Suprapubic skin (tissue), 4 donors: ENCODE measurements around the gene ACTBL2. TPM values are rescaled to one million over a fixed set of nuclear protein-coding genes. Genes with fewer than 3 reads are reported as not detected.

ENCODE experiments used
- DNase-seq, 2 donors: peaks; one replicate each; pipeline ENCODE4 v3.0.0-alpha.2; 2019; ENCODE audit warnings: low spot score in 2 of 2
- H3K27ac ChIP-seq: fragments of 200-600 bp; sonication (generic); one replicate; pipeline ENCODE4 v1.5.1; 2019
- H3K27me3 ChIP-seq: fragments of 200-600 bp; sonication (generic); one replicate; pipeline ENCODE4 v1.5.1; 2019
- H3K36me3 ChIP-seq: fragments of 200-600 bp; sonication (generic); one replicate; pipeline ENCODE4 v1.5.1; 2019
- H3K4me1 ChIP-seq: fragments of 200-600 bp; sonication (generic); one replicate; pipeline ENCODE4 v1.5.1; 2019
- H3K4me3 ChIP-seq: fragments of 200-600 bp; sonication (generic); one replicate; pipeline ENCODE4 v1.5.1; 2019; ENCODE audit warnings: mild to moderate bottlenecking
- H3K9me3 ChIP-seq: fragments of 200-600 bp; sonication (generic); one replicate; pipeline ENCODE4 v1.5.1; 2019
- EP300 ChIP-seq: sonication (generic); formaldehyde crosslinking; IDR thresholded peaks from one replicate; pipeline ENCODE4 v1.6.1; 2017; ENCODE audit warnings: antibody characterized with exemption
- POLR2A ChIP-seq, 2 donors: fragments of 450-650 bp; IDR thresholded peaks; one replicate each; pipeline ENCODE4 v1.6.1; 2017; ENCODE audit warnings: antibody characterized with exemption in 2 of 2, mild to moderate bottlenecking in 2 of 2, moderate library complexity in 2 of 2
- POLR2AphosphoS5 ChIP-seq, 3 donors: sonication (generic); formaldehyde crosslinking; IDR thresholded peaks; one replicate each; pipeline ENCODE4 v1.6.1; 2017; ENCODE audit warnings: antibody characterized with exemption in 3 of 3
- WGBS: methylation state at CpG from one replicate; pipeline ENCODE4 v1.1.5; 2018; 5-methylcytosine and 5-hydroxymethylcytosine counted together
- total RNA-seq, 4 donors: library from RNA; depleted of rRNA; stranded (reverse); fragments of >200 nt; gene quantifications; one replicate each; pipeline ENCODE4 v1.1.0, GENCODE V29; 2016
- TF ChIP-seq, protein P1 (sequence below), 2 donors: fragments of 200-600 bp in 1 of 2; fragments of 450-650 bp in 1 of 2; sonication (generic) in 1 of 2; IDR thresholded peaks; one replicate each; pipeline ENCODE4 v1.5.1; 2016 to 2019; ENCODE audit warnings: antibody characterized with exemption in 2 of 2, mild to moderate bottlenecking in 1 of 2, moderate library complexity in 1 of 2

ACTBL2 gene
- total RNA-seq, 4 donors from 2014 or later: 1.0 to 4.8 (median 1.6) TPM; not detected in 1

DNA sequence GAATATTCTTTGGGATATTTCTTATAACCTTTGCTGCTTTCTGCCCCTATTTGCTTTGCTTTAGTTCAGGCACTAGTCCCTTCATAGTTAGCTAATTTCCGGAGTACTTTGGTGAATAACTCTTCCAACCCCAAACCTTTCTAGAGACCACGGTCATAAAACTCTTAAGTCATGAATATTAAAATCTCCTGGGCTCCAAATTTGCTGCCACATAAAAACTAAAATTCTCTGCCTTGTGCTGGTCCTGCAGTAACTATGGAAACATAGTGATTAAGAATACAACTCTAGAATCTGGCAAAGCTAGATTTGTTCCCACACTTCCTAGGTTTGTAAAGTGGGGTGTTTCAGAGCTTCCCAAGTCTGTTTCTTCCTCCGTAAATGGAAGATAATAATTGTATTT, 10.0 kb upstream of the ACTBL2 start:
- Histone ChIP-seq H3K4me3 (no peak overlapping the region), H3K9me3 (no peaks in the 10 kb centered on the region), H3K27me3 (no peaks in the 10 kb centered on the region), H3K4me1 (peaks cover 18% of the 10 kb centered on the region), H3K27ac (no peak overlapping the region), H3K36me3 (no peaks in the 10 kb centered on the region)
- no peak for DNase-seq
- TF ChIP-seq, protein P1, sequence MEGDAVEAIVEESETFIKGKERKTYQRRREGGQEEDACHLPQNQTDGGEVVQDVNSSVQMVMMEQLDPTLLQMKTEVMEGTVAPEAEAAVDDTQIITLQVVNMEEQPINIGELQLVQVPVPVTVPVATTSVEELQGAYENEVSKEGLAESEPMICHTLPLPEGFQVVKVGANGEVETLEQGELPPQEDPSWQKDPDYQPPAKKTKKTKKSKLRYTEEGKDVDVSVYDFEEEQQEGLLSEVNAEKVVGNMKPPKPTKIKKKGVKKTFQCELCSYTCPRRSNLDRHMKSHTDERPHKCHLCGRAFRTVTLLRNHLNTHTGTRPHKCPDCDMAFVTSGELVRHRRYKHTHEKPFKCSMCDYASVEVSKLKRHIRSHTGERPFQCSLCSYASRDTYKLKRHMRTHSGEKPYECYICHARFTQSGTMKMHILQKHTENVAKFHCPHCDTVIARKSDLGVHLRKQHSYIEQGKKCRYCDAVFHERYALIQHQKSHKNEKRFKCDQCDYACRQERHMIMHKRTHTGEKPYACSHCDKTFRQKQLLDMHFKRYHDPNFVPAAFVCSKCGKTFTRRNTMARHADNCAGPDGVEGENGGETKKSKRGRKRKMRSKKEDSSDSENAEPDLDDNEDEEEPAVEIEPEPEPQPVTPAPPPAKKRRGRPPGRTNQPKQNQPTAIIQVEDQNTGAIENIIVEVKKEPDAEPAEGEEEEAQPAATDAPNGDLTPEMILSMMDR (IDR thresholded peaks at IDR 0.05): no peak
- no peak for TF ChIP-seq POLR2A (IDR thresholded peaks at IDR 0.05)
- TF ChIP-seq POLR2AphosphoS5 (IDR thresholded peaks at IDR 0.05): no peak
- no peak for TF ChIP-seq EP300
- 89% methylated on average over 3 of the region's 3 CpGs for WGBS

DNA sequence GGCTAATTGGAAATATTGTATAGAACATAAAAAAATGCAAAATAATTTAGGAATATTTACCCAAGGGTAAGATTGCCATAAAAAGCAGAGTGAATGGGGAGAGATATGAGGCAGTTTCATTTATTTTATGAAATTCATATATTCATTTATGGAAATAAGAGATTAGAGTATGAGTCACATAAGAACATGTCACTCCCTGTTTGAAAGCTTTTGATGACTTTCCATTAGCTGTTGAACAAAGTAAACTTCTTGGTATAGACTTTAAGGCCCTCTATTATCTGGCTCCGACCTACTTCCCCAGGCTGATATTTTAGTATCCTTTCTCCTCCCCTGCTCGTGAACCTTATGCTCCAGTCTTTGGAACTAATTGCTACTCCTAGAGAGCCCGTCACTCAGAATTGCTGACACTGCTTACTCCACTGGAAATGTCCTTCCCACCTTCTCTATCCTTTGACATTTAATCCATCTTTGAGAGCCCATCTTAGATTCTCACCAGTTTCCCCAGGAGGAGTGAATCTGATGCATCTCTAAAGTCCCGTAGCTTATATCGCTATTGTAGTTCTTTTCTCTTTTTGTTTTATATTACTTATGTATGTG, 8.9 kb upstream of the ACTBL2 start:
- Histone ChIP-seq H3K4me3 (no peak overlapping the region), H3K4me1 (peaks cover 18% of the 10 kb centered on the region), H3K36me3 (no peaks in the 10 kb centered on the region), H3K27me3 (no peaks in the 10 kb centered on the region), H3K27ac (no peak overlapping the region), H3K9me3 (no peaks in the 10 kb centered on the region)
- no peak for DNase-seq
- 79% methylated on average over 5 of the region's 5 CpGs for WGBS
- TF ChIP-seq POLR2A (IDR thresholded peaks at IDR 0.05) (no peak), EP300 (no peak), POLR2AphosphoS5 (IDR thresholded peaks at IDR 0.05) (no peak)
- TF ChIP-seq, protein P1 (IDR thresholded peaks at IDR 0.05): no peak

DNA sequence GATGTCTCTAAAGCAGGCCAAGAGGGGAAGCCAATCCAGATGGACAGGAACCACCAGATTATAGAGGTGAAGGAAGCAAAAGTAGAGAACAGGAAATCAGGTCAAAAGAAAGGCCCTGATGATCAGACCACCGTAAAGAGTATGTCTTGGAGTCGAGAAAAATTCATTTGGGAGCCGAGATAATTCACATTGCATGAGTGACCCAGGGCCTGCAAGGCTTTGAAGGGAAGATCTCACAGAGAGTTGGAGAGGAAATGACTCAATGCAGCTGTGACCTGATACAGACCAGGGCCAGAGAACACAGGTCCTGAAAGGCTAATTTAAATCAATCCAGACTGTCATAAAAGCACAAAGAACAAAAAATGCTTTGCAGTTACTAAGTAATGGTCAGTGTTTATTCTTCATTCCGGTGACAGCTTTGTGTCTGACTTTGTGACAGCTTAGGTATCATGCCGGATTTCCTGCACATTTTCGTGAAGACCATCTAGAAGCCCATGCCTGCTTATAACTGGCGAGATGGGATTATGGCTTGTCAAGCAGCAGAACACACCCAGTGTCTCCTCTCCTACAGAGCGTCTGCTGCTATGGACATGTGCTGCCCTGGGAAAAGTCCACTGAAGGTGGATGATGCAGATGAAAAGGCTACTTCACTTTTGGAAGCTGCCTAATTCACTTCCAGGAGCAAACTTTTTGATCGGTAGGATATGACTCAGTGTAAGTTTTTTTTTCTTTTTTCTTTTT, 5.8 kb upstream of the ACTBL2 start:
- WGBS: 72% methylated on average over 9 of the region's 9 CpGs
- H3K27me3 ChIP-seq: no peaks in the 10 kb centered on the region
- no peak overlapping the region for H3K27ac ChIP-seq
- H3K36me3 ChIP-seq: no peaks in the 10 kb centered on the region
- no peak for DNase-seq
- TF ChIP-seq, protein P1 (IDR thresholded peaks at IDR 0.05): no peak
- H3K4me3 ChIP-seq: no peak overlapping the region
- H3K9me3 ChIP-seq: no peaks in the 10 kb centered on the region
- no peaks in the 10 kb centered on the region for H3K4me1 ChIP-seq

DNA sequence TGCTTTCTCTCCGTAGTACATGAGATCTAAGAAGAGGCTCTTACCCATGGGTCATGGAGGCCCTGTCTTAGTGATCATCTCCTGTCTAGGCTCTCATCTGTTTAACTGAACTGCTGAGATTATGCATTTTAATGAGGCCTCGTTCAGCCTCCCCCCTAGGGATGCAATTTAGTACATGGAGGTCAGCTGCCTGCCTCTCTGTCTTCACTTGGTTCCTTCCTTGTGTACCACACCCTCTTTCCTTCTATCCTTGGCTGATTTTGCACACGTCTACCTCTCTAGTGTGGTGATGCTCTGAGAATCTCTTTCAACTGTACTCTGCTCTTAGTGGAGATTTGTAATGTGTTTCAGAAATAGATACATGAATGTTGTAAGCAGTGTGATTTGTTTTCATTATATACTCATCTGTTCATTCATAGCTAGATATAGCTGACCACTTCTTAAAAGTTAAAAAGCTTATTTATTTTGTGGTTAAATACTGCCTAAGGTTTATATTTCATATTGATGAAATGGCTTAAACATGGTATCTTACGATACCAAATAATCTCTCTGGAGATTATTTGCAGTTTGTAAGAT, 3.5 kb upstream of the ACTBL2 start:
- no peak for TF ChIP-seq EP300
- TF ChIP-seq, protein P1 (IDR thresholded peaks at IDR 0.05): no peak
- no peak for TF ChIP-seq POLR2AphosphoS5 (IDR thresholded peaks at IDR 0.05)
- TF ChIP-seq POLR2A (IDR thresholded peaks at IDR 0.05): no peak
- no peak overlapping the region for H3K27ac ChIP-seq
- H3K4me1 ChIP-seq: no peaks in the 10 kb centered on the region
- H3K9me3 ChIP-seq: no peaks in the 10 kb centered on the region
- WGBS: 90% methylated on average over 4 of the region's 4 CpGs
- no peaks in the 10 kb centered on the region for H3K27me3 ChIP-seq
- H3K4me3 ChIP-seq: no peak overlapping the region
- H3K36me3 ChIP-seq: no peaks in the 10 kb centered on the region
- DNase-seq: no peak

DNA sequence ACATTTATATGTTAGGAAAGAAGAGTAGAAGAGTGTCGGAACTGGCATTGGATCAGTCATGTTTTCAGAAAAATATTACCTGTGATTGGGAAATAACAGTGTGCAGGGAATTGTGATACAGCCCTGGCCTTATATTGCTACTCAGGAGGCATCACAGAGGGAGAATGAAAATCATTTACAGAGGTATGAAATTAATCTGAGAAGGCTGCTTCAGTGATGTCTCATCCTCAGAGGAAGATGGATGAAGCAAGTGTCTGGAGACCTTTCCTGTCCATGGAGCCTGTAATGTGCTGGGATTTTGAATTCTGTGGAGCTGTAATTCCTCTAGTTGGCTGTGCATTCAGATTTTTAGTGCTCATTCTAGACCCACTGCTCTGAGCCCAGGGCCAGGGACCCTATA, 3.8 kb downstream of the ACTBL2 start:
- Histone ChIP-seq H3K27me3 (no peaks in the 10 kb centered on the region), H3K4me3 (no peak overlapping the region), H3K36me3 (no peaks in the 10 kb centered on the region), H3K4me1 (no peaks in the 10 kb centered on the region), H3K9me3 (no peaks in the 10 kb centered on the region), H3K27ac (no peak overlapping the region)
- 97% methylated on average over 1 of the region's 1 CpG for WGBS
- no peak for DNase-seq
- TF ChIP-seq POLR2A (IDR thresholded peaks at IDR 0.05) (no peak), POLR2AphosphoS5 (IDR thresholded peaks at IDR 0.05) (no peak), EP300 (no peak)
- TF ChIP-seq, protein P1 (IDR thresholded peaks at IDR 0.05): no peak
